ENCODE results near the gene GPHB5.

GPHB5 gene

DNA sequence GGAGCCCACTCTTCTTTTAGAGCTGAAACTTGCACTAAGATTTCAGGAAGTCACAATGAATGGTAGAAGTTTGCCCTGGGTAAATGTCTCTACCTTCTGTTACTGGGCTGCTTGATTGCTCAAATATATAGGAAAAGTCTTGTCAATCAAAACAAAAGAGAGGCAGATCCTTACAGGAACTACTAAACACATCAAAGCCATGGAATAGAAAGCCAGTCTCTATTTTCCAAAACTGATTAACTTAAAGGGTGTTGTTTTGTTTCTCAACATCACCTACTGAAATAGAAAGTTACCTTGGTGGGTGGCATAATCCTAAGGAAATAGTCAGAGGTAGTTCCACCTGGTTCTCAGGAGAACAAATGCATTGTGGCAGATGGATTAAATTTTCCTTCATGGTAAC is at the start of gene GPHB5:
Gene GPHB5, minus strand, starts transcription at position 101 of the 400 bp plus-strand sequence. CDS start 1,086 bp downstream, outside the sequence.
- Mint-ChIP-seq H3K4me3 (no peak within 1 kb of the TSS), H3K27me3 (peaks cover 43% of the 10 kb centered on the region), H3K27ac (no peak within 1 kb of the TSS), H3K9me3 (no peaks in the 10 kb centered on the region), H3K36me3 (ENCODE audit: low read depth) (no peaks in the 10 kb centered on the region), H3K4me1 (ENCODE audit: low read depth) (no peaks in the 10 kb centered on the region)
- DNase-seq: no peak

GRCh38 chr14:63367742-63368364 is 49.1 kb upstream of the GPHB5 start:
- H3K36me3 Mint-ChIP-seq (ENCODE audit: low read depth): peaks cover 25% of the 10 kb centered on the region
- no peaks in the 10 kb centered on the region for H3K4me1 Mint-ChIP-seq (ENCODE audit: low read depth)
- peaks cover 23% of the 10 kb centered on the region for H3K9me3 Mint-ChIP-seq
- no peaks in the 10 kb centered on the region for H3K27me3 Mint-ChIP-seq
- no peak overlapping the region for H3K4me3 Mint-ChIP-seq
- H3K27ac Mint-ChIP-seq: no peak overlapping the region
- no peak for DNase-seq

- no peak for DNase-seq
- Mint-ChIP-seq H3K4me3 (no peak overlapping the region), H3K27me3 (peaks cover 3% of the 10 kb centered on the region), H3K36me3 (ENCODE audit: low read depth) (no peaks in the 10 kb centered on the region), H3K27ac (no peak overlapping the region), H3K9me3 (peaks cover 10% of the 10 kb centered on the region), H3K4me1 (ENCODE audit: low read depth) (no peaks in the 10 kb centered on the region)
Measured at GRCh38 chr14:63362389-63362819, 43.7 kb upstream of the GPHB5 start.

DNA sequence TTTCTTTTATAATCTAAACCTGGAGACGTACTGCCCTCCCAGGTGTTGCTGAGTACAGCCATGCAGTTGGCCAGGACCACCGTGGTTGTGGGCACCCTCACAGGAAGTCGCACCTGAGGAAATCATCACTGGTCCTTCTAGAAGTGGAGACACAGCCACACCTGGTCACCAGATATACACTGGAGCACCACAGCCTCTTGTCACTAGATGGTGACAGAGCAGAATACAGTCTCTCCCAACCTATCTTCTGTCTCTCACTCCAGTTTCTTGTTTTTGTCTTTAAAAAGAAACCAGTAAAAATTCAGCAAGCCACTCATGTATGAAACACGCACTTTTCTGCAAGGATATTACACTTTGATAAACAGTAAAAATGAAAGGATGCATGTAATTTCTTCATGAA is 43.1 kb upstream of the GPHB5 start:
- Mint-ChIP-seq H3K4me1 (ENCODE audit: low read depth) (no peaks in the 10 kb centered on the region), H3K4me3 (no peak overlapping the region), H3K27me3 (peaks cover 3% of the 10 kb centered on the region), H3K9me3 (peaks cover 10% of the 10 kb centered on the region), H3K36me3 (ENCODE audit: low read depth) (no peaks in the 10 kb centered on the region), H3K27ac (no peak overlapping the region)
- no peak for DNase-seq

DNA sequence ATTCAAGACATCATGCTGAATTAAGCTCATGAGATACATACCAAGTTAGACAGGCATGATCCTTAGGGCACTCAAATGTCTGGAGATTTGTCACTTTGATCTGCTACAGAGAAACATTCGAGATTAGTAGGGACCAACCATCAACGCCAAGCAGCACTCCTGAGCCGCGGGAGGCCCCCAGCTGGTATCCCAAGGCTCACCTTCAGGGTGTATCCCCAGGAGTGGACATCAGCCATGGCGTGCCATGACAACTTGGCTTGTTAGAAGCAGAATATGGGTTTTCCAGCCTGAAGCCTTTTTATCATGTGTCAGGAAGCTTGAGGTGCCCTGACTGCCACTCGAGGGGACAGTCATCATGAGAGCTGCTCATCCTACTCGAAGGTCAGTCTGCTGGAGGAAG is 39.1 kb upstream of the GPHB5 start:
- Mint-ChIP-seq H3K27me3 (peaks cover 15% of the 10 kb centered on the region), H3K9me3 (no peaks in the 10 kb centered on the region), H3K4me3 (no peak overlapping the region), H3K4me1 (ENCODE audit: low read depth) (no peaks in the 10 kb centered on the region), H3K27ac (no peak overlapping the region), H3K36me3 (ENCODE audit: low read depth) (no peaks in the 10 kb centered on the region)
- DNase-seq: no peak

- no peaks in the 10 kb centered on the region for H3K36me3 Mint-ChIP-seq (ENCODE audit: low read depth)
- H3K4me1 Mint-ChIP-seq (ENCODE audit: low read depth): no peaks in the 10 kb centered on the region
- no peaks in the 10 kb centered on the region for H3K9me3 Mint-ChIP-seq
- peaks cover 40% of the 10 kb centered on the region for H3K27me3 Mint-ChIP-seq
- no peak overlapping the region for H3K27ac Mint-ChIP-seq
- H3K4me3 Mint-ChIP-seq: no peak overlapping the region
- no peak for DNase-seq
Measured at GRCh38 chr14:63345826-63346225, 27.1 kb upstream of the GPHB5 start.

DNA sequence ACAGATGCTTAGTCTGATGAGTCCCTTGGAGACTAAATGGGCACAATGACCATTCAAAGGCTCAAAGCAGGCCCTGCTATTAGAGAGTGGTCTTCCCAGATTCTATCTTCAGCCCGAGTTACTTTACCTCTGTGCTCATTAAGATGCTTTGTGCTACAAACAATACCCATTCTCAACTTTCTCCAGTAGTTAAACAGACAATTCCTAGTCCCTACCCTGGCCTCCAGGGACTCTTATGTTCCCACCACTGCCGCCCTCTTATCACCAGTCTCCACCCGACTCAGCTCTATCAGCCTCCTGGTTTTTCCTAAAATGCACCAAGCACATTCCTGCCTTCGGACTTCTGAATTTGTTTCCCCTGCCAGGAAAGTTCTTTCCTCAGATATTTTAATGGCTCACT is 25.6 kb upstream of the GPHB5 start:
- no peak overlapping the region for H3K4me3 Mint-ChIP-seq

GRCh38 chr14:63343878-63344277 is 25.1 kb upstream of the GPHB5 start:
- no peak for DNase-seq
- Mint-ChIP-seq H3K36me3 (ENCODE audit: low read depth) (no peaks in the 10 kb centered on the region), H3K27me3 (peaks cover 40% of the 10 kb centered on the region), H3K9me3 (no peaks in the 10 kb centered on the region), H3K4me3 (no peak overlapping the region), H3K27ac (no peak overlapping the region), H3K4me1 (ENCODE audit: low read depth) (no peaks in the 10 kb centered on the region)

More for the DNA sequence above, 25.6 kb upstream of the GPHB5 start:
- DNase-seq: no peak
- Mint-ChIP-seq H3K4me1 (ENCODE audit: low read depth) (no peaks in the 10 kb centered on the region), H3K36me3 (ENCODE audit: low read depth) (no peaks in the 10 kb centered on the region), H3K27me3 (peaks cover 40% of the 10 kb centered on the region), H3K27ac (no peak overlapping the region), H3K9me3 (no peaks in the 10 kb centered on the region)

GRCh38 chr14:63342371-63342770 is 23.6 kb upstream of the GPHB5 start:
- H3K27ac Mint-ChIP-seq: no peak overlapping the region
- DNase-seq: no peak
- no peak overlapping the region for H3K4me3 Mint-ChIP-seq
- no peaks in the 10 kb centered on the region for H3K4me1 Mint-ChIP-seq (ENCODE audit: low read depth)
- H3K9me3 Mint-ChIP-seq: peaks cover 5% of the 10 kb centered on the region
- peaks cover 36% of the 10 kb centered on the region for H3K27me3 Mint-ChIP-seq
- H3K36me3 Mint-ChIP-seq (ENCODE audit: low read depth): no peaks in the 10 kb centered on the region

DNA sequence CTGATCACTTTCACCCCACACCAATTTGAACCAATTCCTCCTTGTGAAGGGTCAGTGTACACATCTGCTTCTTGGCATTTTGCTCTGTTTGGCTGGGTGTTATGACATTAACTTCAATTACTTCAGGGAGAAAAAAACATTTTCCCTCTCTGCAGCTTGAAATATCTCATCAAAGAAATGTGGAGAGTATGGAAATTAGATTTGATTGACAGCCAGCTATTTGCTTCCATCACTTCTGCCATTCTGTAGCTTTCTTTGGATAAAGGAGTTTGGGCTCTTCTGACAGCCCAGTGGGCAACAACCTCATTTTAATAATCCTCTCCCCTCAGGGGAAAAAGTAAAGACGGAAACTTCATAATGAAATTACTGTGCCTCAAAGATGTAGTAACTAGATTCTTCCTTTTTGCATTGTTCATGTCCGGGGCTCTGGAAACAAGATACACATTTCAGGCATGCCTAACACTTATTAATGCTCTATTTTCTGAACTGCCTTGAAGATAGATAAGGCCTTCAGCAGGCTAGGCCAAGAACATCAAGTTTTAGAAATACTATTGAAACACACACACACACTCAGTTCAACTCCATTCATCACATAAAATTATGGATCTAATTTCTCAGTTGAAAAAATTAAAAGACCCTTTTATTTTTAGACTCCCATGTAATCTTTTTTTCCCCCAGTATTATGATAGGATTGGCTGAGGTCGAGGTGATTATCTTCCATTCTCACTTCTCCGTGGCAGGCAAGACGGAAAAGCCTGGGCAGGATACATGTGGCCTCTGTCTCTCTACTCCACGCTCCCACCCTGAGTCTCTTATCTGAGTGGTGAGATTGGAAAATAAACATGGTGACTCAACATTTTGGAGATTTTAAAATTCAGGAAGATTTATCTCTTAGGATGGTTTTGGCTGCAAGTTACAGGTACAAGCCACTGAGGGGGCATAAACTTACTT is 10.3 kb upstream of the GPHB5 start:
- no peak for DNase-seq
- Mint-ChIP-seq H3K36me3 (ENCODE audit: low read depth) (no peaks in the 10 kb centered on the region), H3K27me3 (peaks cover 26% of the 10 kb centered on the region), H3K9me3 (no peaks in the 10 kb centered on the region), H3K27ac (no peak overlapping the region), H3K4me3 (no peak overlapping the region), H3K4me1 (ENCODE audit: low read depth) (no peaks in the 10 kb centered on the region)

DNA sequence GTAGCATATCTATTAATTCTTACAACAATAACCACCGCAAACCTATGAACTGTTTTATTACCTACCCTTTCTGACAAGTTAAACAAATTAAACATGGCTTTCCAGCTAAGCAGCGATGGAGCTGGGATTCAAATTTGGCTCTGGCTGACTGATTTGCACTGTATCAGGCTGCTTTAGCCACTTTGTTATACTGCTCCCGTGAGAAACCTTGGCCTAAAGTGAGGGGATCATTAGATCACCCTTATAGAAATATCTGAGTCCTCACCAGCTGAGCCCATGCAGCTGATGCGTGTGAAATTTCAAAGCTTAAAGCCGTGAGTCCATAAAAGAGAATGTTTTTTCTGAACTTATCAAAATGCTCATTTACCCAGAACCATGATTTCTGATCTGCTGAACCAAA is 8.1 kb upstream of the GPHB5 start:
- Mint-ChIP-seq H3K9me3 (no peaks in the 10 kb centered on the region), H3K27ac (no peak overlapping the region), H3K27me3 (peaks cover 18% of the 10 kb centered on the region), H3K4me3 (no peak overlapping the region), H3K36me3 (ENCODE audit: low read depth) (no peaks in the 10 kb centered on the region), H3K4me1 (ENCODE audit: low read depth) (no peaks in the 10 kb centered on the region)
- no peak for DNase-seq

GRCh38 chr14:63322897-63323573 is 4.3 kb upstream of the GPHB5 start:
- Mint-ChIP-seq H3K9me3 (no peaks in the 10 kb centered on the region), H3K4me1 (ENCODE audit: low read depth) (no peaks in the 10 kb centered on the region), H3K27ac (no peak overlapping the region), H3K36me3 (ENCODE audit: low read depth) (no peaks in the 10 kb centered on the region), H3K27me3 (peaks cover 17% of the 10 kb centered on the region), H3K4me3 (no peak overlapping the region)
- DNase-seq: no peak

- Mint-ChIP-seq H3K27me3 (peaks cover 20% of the 10 kb centered on the region), H3K4me3 (no peak overlapping the region), H3K27ac (no peak overlapping the region), H3K36me3 (ENCODE audit: low read depth) (no peaks in the 10 kb centered on the region), H3K4me1 (ENCODE audit: low read depth) (no peaks in the 10 kb centered on the region), H3K9me3 (no peaks in the 10 kb centered on the region)
- no peak for DNase-seq
Measured at GRCh38 chr14:63322472-63322871, 3.7 kb upstream of the GPHB5 start.

GRCh38 chr14:63308723-63309317 is 9.9 kb downstream of the GPHB5 start:
- H3K27ac Mint-ChIP-seq: no peak overlapping the region
- H3K9me3 Mint-ChIP-seq: no peaks in the 10 kb centered on the region
- H3K4me3 Mint-ChIP-seq: no peak overlapping the region
- H3K36me3 Mint-ChIP-seq (ENCODE audit: low read depth): no peaks in the 10 kb centered on the region
- H3K27me3 Mint-ChIP-seq: peaks cover 19% of the 10 kb centered on the region
- DNase-seq: no peak
- H3K4me1 Mint-ChIP-seq (ENCODE audit: low read depth): no peaks in the 10 kb centered on the region

Data from activated T-cell treated with anti-CD3 and anti-CD28 coated beads, Interleukin-2, amount 50 U/mL, for 24 hours (primary cell).